Ovary (tissue), 9 donors: Measurements from ENCODE around the gene ERFE. TPM values are rescaled to one million over a fixed set of nuclear protein-coding genes. Genes with fewer than 3 reads are reported as not detected.

Experiments
- DNase-seq, 5 donors: peaks; one replicate each; pipeline ENCODE4 v3.0.0-alpha.2; 2019 to 2020
- H3K27ac ChIP-seq, 2 donors: fragments of 200-600 bp; one replicate each; pipeline versions ENCODE4 v1.5.1 to v1.8.0; 2019 to 2022
- H3K27me3 ChIP-seq: fragments of 200-600 bp; one replicate; pipeline ENCODE4 v1.8.0; 2022
- H3K36me3 ChIP-seq: fragments of 200-600 bp; sonication (generic); one replicate; pipeline ENCODE4 v1.5.1; 2019
- H3K4me1 ChIP-seq: one replicate; pipeline ENCODE4 v1.8.1; 2013; ENCODE audit warnings: mild to moderate bottlenecking, moderate library complexity; ENCODE audit not compliant: insufficient read depth
- H3K4me3 ChIP-seq: fragments of 200-600 bp; sonication (generic); one replicate; pipeline ENCODE4 v1.5.1; 2017
- H3K9me3 ChIP-seq, 2 donors: fragments of 200-600 bp in 1 of 2; sonication (generic) in 1 of 2; one replicate each; pipeline versions ENCODE4 v1.5.1 to v1.8.1; 2013 to 2019; ENCODE audit warnings: mild to moderate bottlenecking in 1 of 2, moderate library complexity in 1 of 2
- EP300 ChIP-seq: sonication (generic); formaldehyde crosslinking; IDR thresholded peaks from one replicate; pipeline ENCODE4 v1.6.1; 2017; ENCODE audit warnings: antibody characterized with exemption
- POLR2A ChIP-seq: fragments of 450-650 bp; IDR thresholded peaks from one replicate; pipeline ENCODE4 v1.6.1; 2017; ENCODE audit warnings: antibody characterized with exemption, mild to moderate bottlenecking, moderate library complexity
- WGBS, 3 donors: extraction: QIAGEN DNeasy Blood & Tissue Kit in 1 of 3; methylation state at CpG; one replicate each; pipeline versions ENCODE4 v1.1.5 to v1.1.7; 2013 to 2017; 5-methylcytosine and 5-hydroxymethylcytosine counted together
- intact Hi-C, 4 donors: fragments of 100-400 bp; cut with DNase I; formaldehyde crosslinking; loops; one replicate each; pipeline versions ENCODE4 v1.11.0 to v1.15.1; 2022 to 2023
- polyA plus RNA-seq, 2 donors: library from polyadenylated mRNA; stranded (reverse); fragments of 200-250 nt in 1 of 2; fragments of 350-450 nt in 1 of 2; fragmentation: Illumina TruSeq in 1 of 2; extraction: RNeasy Lipid Tissue Mini Kit (QIAGEN cat#74804) in 1 of 2; gene quantifications; one replicate each; pipeline ENCODE4 v1.2.3, GENCODE V29; 2013 to 2014
- total RNA-seq, 7 donors: library from RNA; depleted of rRNA in 2 of 7; stranded (reverse); fragments of >200 nt in 2 of 7; fragmentation: NEBNext Ultra II Directional in 3 of 7; extraction: Animal tissue kit (Norgen Biotek cat#: 25700) in 3 of 7; gene quantifications; one replicate each; pipeline versions ENCODE4 v1.1.0 to v1.2.4, GENCODE V29; 2016 to 2023
- TF ChIP-seq, protein P1 (sequence below), 3 donors: fragments of 450-650 bp in 2 of 3; fragments of 200-600 bp in 1 of 3; IDR thresholded peaks; one replicate each; pipeline versions ENCODE4 v1.5.1 to v1.8.0; 2016 to 2022; ENCODE audit warnings: antibody characterized with exemption in 3 of 3, mild to moderate bottlenecking in 1 of 3
- donor health status: DM: no; HTN: no; CAD: no; lungs with moderate emphysema.
- donor health status: DM: no; HTN: no; CAD: no.
- donor health status: Bipolar disorder and iron deficiency.
- donor health status: DM: yes; HTN: yes; CAD: no.
- donor health status: DM: no; HTN: no; CAD: no.
- donor health status: DM: yes; HTN: yes; CAD: no.

Gene ERFE
- total and polyA plus RNA-seq, 9 donors, result 0.19 to 0.69 (median 0.25) TPM; not detected in 4

DNA sequence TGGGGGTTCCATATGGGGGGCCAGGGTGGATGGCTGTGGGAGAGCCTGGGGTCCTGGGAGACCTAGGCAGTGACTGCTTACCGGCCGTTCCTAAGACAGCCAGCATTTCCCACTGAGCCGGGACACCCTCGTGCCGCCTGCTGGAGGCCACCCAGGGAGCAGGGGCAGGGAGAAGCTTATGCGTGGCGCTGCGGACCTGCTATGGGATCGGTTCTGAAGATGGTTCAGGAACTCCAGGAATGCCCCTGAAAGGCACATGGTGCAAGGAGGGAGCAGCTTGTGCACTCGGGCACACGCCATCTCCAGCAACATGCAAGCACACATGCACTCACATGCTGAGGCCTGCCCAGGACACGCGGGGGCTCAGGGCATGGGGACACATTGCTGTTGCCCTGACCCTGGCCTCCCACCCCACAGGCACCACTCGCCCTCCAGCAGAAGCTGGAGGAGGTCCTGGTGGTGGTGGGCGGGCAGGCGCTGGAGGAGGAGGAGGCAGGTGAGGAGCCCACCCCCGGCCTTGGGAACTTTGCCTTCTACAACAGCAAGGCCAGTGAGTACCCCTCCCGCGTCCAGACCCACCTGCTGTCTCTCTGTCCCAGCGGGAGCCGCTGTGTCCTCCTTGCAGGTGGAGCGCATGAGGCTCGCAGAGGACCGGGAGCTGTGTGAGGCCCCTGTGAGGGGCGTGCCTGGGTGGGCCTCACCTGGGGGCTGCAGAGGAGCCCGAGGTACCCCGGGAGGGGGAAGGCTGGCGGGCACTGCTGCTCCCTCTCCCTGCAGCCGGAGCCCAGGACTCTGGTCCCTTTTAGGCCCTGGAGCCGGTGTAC, 16.2 kb upstream of the ERFE start:
- H3K4me3 ChIP-seq, result no peak overlapping the region
- H3K27me3 ChIP-seq, result no peaks in the 10 kb centered on the region
- H3K36me3 ChIP-seq, result no peaks in the 10 kb centered on the region
- H3K9me3 ChIP-seq, result no peaks in the 10 kb centered on the region
- H3K27ac ChIP-seq, result no peak overlapping the region
- intact Hi-C loops, result no loop called here
- DNase-seq, result no peak
- TF ChIP-seq EP300 (no peak), POLR2A (no peak)
- TF ChIP-seq, protein P1, sequence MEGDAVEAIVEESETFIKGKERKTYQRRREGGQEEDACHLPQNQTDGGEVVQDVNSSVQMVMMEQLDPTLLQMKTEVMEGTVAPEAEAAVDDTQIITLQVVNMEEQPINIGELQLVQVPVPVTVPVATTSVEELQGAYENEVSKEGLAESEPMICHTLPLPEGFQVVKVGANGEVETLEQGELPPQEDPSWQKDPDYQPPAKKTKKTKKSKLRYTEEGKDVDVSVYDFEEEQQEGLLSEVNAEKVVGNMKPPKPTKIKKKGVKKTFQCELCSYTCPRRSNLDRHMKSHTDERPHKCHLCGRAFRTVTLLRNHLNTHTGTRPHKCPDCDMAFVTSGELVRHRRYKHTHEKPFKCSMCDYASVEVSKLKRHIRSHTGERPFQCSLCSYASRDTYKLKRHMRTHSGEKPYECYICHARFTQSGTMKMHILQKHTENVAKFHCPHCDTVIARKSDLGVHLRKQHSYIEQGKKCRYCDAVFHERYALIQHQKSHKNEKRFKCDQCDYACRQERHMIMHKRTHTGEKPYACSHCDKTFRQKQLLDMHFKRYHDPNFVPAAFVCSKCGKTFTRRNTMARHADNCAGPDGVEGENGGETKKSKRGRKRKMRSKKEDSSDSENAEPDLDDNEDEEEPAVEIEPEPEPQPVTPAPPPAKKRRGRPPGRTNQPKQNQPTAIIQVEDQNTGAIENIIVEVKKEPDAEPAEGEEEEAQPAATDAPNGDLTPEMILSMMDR (IDR thresholded peaks at IDR 0.05), result no peak
- H3K4me1 ChIP-seq, result no peaks in the 10 kb centered on the region
- 56 to 73% (median 65%) methylated on average over 22 to 30 of the region's 30 CpGs for WGBS, 3 donors

DNA sequence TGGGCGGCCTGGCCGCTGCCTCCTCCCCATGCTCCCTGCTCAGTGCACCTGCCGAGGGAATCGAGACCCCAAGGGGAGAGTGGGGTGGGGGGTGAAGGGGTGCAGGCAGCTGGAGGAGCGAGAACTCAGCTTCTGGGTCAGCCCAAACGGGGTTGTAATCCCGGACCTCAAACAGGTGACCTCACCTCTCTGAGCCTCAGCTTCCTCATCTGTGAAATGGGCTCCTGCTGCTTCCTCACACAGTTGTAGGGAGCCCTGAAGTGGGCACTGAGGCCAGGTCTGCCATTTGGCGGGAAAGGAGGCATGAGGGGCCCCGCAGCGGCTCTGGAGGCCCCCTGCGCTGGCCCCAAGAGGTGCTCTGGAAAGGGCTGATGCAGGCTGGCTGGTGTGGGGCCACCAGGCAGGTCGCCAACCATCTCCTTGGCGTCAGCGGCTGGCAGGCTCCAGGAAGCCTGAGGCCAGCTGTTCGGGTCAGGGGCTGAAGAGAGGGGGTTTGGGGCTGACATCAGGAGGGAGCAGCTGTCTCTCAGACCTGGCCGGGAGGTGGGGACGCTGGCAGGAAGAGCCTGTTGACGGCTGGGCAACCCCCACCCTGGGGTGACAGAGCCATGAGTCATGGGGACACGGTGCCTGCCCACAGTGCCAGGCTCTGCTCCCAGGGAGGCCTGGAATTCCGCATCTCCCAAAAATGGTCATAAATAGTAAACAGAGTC, 15.4 kb upstream of the ERFE start:
- intact Hi-C loops, result no loop called here
- no peak overlapping the region for H3K27ac ChIP-seq
- no peaks in the 10 kb centered on the region for H3K4me1 ChIP-seq
- H3K4me3 ChIP-seq, result no peak overlapping the region
- no peaks in the 10 kb centered on the region for H3K9me3 ChIP-seq
- no peak for DNase-seq
- H3K36me3 ChIP-seq, result no peaks in the 10 kb centered on the region
- WGBS, 3 donors, result 54 to 76% (median 58%) methylated on average over 19 to 20 of the region's 20 CpGs
- H3K27me3 ChIP-seq, result no peaks in the 10 kb centered on the region
- TF ChIP-seq POLR2A, result no peak
- TF ChIP-seq, protein P1 (IDR thresholded peaks at IDR 0.05), result no peak
- no peak for TF ChIP-seq EP300

DNA sequence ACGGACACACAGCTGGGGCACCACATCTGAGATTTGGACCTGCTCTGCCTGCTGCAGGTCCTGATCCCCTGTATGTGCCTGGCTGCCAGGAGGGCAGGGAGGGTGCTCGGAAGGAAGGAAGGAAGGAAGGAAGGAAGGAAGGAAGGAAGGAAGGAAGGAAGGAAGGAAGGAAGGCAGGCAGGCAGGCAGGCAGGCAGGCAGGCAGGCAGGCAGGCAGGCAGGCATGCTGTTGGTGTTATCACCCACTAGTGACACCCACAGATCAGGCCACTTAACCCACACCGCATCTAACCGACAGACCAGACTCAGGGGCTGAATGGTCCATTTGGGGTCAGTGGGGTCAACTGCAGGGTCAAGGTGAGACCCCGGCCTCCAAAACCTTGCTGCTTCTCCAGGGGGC, 14.5 kb upstream of the ERFE start:
- Histone ChIP-seq H3K4me1 (no peaks in the 10 kb centered on the region), H3K27me3 (no peaks in the 10 kb centered on the region)
- TF ChIP-seq, protein P1 (IDR thresholded peaks at IDR 0.05), result no peak
- no peak for TF ChIP-seq EP300
- no peak for TF ChIP-seq POLR2A

DNA sequence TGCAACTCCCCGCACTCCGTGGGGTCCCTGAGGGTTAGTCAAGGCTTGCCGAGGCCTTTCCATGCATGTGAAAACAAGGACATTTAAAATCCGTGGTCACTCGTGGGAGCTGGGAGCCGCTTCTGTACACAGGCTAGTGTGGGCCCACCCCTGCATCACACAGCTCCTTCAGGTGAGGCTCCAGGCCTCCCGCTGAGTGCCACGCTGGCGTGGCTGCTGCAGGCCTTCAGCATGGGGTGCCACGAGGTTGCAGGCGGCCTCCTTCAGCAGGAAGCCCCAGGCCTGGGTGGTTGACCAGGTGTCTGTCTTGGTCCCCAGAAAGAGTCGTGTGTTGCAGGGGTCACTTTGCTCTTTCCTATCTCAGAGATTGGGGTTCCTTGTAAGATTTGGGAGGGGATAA, 13.7 kb upstream of the ERFE start:
- DNase-seq, result no peak
- Histone ChIP-seq H3K36me3 (no peaks in the 10 kb centered on the region), H3K4me3 (no peak overlapping the region), H3K9me3 (no peaks in the 10 kb centered on the region), H3K27me3 (no peaks in the 10 kb centered on the region), H3K4me1 (no peaks in the 10 kb centered on the region), H3K27ac (no peak overlapping the region)
- intact Hi-C loops, result no loop called here
- 78 to 88% (median 85%) methylated on average over 11 to 12 of the region's 12 CpGs for WGBS, 3 donors
- no peak for TF ChIP-seq POLR2A
- TF ChIP-seq EP300, result no peak
- TF ChIP-seq, protein P1 (IDR thresholded peaks at IDR 0.05), result no peak

More for the DNA sequence above, 14.5 kb upstream of the ERFE start:
- intact Hi-C loops, result no loop called here
- H3K36me3 ChIP-seq, result no peaks in the 10 kb centered on the region
- DNase-seq, result no peak
- no peak overlapping the region for H3K4me3 ChIP-seq
- H3K27ac ChIP-seq, result no peak overlapping the region
- 81 to 96% (median 91%) methylated on average over 5 of the region's 5 CpGs for WGBS, 3 donors
- H3K9me3 ChIP-seq, result no peaks in the 10 kb centered on the region
